Memory B cell (primary cell): ENCODE results near the gene MTMR2.

ENCODE experiments used
- ATAC-seq: fragments of 150-1000 bp; cut with Tn5 transposase; 2 replicates; pipeline ENCODE4 v1.10.0; 2021; ENCODE audit warnings: low read depth, mild to moderate bottlenecking, moderate library complexity
- DNase-seq, 2 donors: peaks; one replicate each; pipeline ENCODE4 v3.0.0; 2022; ENCODE audit warnings: low spot score in 2 of 2
- H3K27ac Mint-ChIP-seq: one replicate; pipeline ENCODE4 v1.8.0; 2022; ENCODE audit warnings: mild to moderate bottlenecking, moderate library complexity, mixed read lengths
- H3K27me3 Mint-ChIP-seq: one replicate; pipeline ENCODE4 v1.8.0; 2022; ENCODE audit warnings: mixed read lengths
- H3K36me3 Mint-ChIP-seq: one replicate; pipeline ENCODE4 v1.8.0; 2022; ENCODE audit warnings: mild to moderate bottlenecking, mixed read lengths
- H3K4me1 Mint-ChIP-seq: one replicate; pipeline ENCODE4 v1.8.0; 2022; ENCODE audit warnings: mixed read lengths
- H3K4me3 Mint-ChIP-seq: one replicate; pipeline ENCODE4 v1.8.0; 2022; ENCODE audit warnings: mild to moderate bottlenecking, moderate library complexity, mixed read lengths
- H3K9me3 Mint-ChIP-seq: one replicate; pipeline ENCODE4 v1.8.0; 2022; ENCODE audit warnings: mixed read lengths

MTMR2 gene

GRCh38 chr11:95925011-95925410 lies 1.1 kb upstream of the MTMR2 start:
- H3K36me3 Mint-ChIP-seq = peaks cover 4% of the 10 kb centered on the region
- no peak overlapping the region for H3K27ac Mint-ChIP-seq
- DNase-seq (no peak), ATAC-seq (no peak)
- H3K4me3 Mint-ChIP-seq = no peak overlapping the region
- peaks cover 2% of the 10 kb centered on the region for H3K27me3 Mint-ChIP-seq
- peaks cover 2% of the 10 kb centered on the region for H3K9me3 Mint-ChIP-seq
- H3K4me1 Mint-ChIP-seq = peaks cover 19% of the 10 kb centered on the region

- H3K4me1 Mint-ChIP-seq = peaks cover 20% of the 10 kb centered on the region
- H3K27ac Mint-ChIP-seq = peak overlapping the region; percentile 93
- peak overlapping the region; percentile 92 for H3K4me3 Mint-ChIP-seq
- DNase-seq (no peak), ATAC-seq (peak; percentile 7)
- peaks cover 4% of the 10 kb centered on the region for H3K36me3 Mint-ChIP-seq
- peaks cover 2% of the 10 kb centered on the region for H3K27me3 Mint-ChIP-seq
- peaks cover 2% of the 10 kb centered on the region for H3K9me3 Mint-ChIP-seq
Observed at GRCh38 chr11:95924414-95924760, 480 bp upstream of the MTMR2 start.

GRCh38 chr11:95923439-95923727 lies 524 bp downstream of the MTMR2 start:
- DNase-seq (no peak), ATAC-seq (no peak)
- peak overlapping the region; percentile 93 for H3K27ac Mint-ChIP-seq
- H3K4me3 Mint-ChIP-seq = peak overlapping the region; percentile 92
- peaks cover 25% of the 10 kb centered on the region for H3K4me1 Mint-ChIP-seq
- H3K27me3 Mint-ChIP-seq = peaks cover under 1% of the 10 kb centered on the region
- H3K36me3 Mint-ChIP-seq = peaks cover 4% of the 10 kb centered on the region
- peaks cover 2% of the 10 kb centered on the region for H3K9me3 Mint-ChIP-seq

GRCh38 chr11:95922536-95923438 lies 1.1 kb downstream of the MTMR2 start:
- Mint-ChIP-seq H3K4me1 (peaks cover 25% of the 10 kb centered on the region), H3K27ac (peak overlapping the region; percentile 93), H3K4me3 (peak overlapping the region; percentile 92), H3K9me3 (peaks cover 1% of the 10 kb centered on the region), H3K27me3 (no peaks in the 10 kb centered on the region), H3K36me3 (peaks cover 4% of the 10 kb centered on the region)
- DNase-seq (no peak), ATAC-seq (no peak)

GRCh38 chr11:95922099-95922498 lies 1.8 kb downstream of the MTMR2 start:
- Mint-ChIP-seq H3K27me3 (no peaks in the 10 kb centered on the region), H3K4me3 (no peak overlapping the region), H3K4me1 (peaks cover 25% of the 10 kb centered on the region), H3K36me3 (peaks cover 4% of the 10 kb centered on the region), H3K27ac (peak overlapping the region; percentile 42), H3K9me3 (peaks cover 1% of the 10 kb centered on the region)
- no peak for ATAC-seq
- no peak for DNase-seq

GRCh38 chr11:95920460-95921105 lies 3.3 kb downstream of the MTMR2 start:
- no peaks in the 10 kb centered on the region for H3K27me3 Mint-ChIP-seq
- H3K4me1 Mint-ChIP-seq = peaks cover 29% of the 10 kb centered on the region
- H3K36me3 Mint-ChIP-seq = peaks cover 4% of the 10 kb centered on the region
- H3K9me3 Mint-ChIP-seq = peaks cover 1% of the 10 kb centered on the region
- no peak overlapping the region for H3K27ac Mint-ChIP-seq
- no peak for ATAC-seq
- no peak for DNase-seq
- no peak overlapping the region for H3K4me3 Mint-ChIP-seq

GRCh38 chr11:95919514-95919913 lies 4.4 kb downstream of the MTMR2 start:
- no peak overlapping the region for H3K4me3 Mint-ChIP-seq
- ATAC-seq (no peak), DNase-seq (no peak)
- H3K27me3 Mint-ChIP-seq = no peaks in the 10 kb centered on the region
- H3K9me3 Mint-ChIP-seq = peaks cover 1% of the 10 kb centered on the region
- H3K4me1 Mint-ChIP-seq = peaks cover 28% of the 10 kb centered on the region
- H3K36me3 Mint-ChIP-seq = peaks cover 4% of the 10 kb centered on the region
- no peak overlapping the region for H3K27ac Mint-ChIP-seq

GRCh38 chr11:95918720-95919119 lies 5.2 kb downstream of the MTMR2 start:
- DNase-seq = no peak
- H3K27me3 Mint-ChIP-seq = no peaks in the 10 kb centered on the region
- peaks cover 5% of the 10 kb centered on the region for H3K36me3 Mint-ChIP-seq
- no peak for ATAC-seq
- H3K4me3 Mint-ChIP-seq = no peak overlapping the region
- H3K9me3 Mint-ChIP-seq = peaks cover 1% of the 10 kb centered on the region
- peaks cover 27% of the 10 kb centered on the region for H3K4me1 Mint-ChIP-seq
- no peak overlapping the region for H3K27ac Mint-ChIP-seq

- no peak overlapping the region for H3K27ac Mint-ChIP-seq
- DNase-seq = no peak
- no peaks in the 10 kb centered on the region for H3K27me3 Mint-ChIP-seq
- H3K36me3 Mint-ChIP-seq = peaks cover 5% of the 10 kb centered on the region
- H3K9me3 Mint-ChIP-seq = peaks cover 1% of the 10 kb centered on the region
- H3K4me1 Mint-ChIP-seq = peaks cover 26% of the 10 kb centered on the region
- H3K4me3 Mint-ChIP-seq = no peak overlapping the region
- ATAC-seq = no peak
Observed at GRCh38 chr11:95918056-95918455, 5.9 kb downstream of the MTMR2 start.

GRCh38 chr11:95917193-95918036 lies 6.5 kb downstream of the MTMR2 start:
- peaks cover 1% of the 10 kb centered on the region for H3K9me3 Mint-ChIP-seq
- no peak overlapping the region for H3K27ac Mint-ChIP-seq
- no peak for DNase-seq
- no peak overlapping the region for H3K4me3 Mint-ChIP-seq
- ATAC-seq = no peak
- H3K36me3 Mint-ChIP-seq = peaks cover 5% of the 10 kb centered on the region
- H3K27me3 Mint-ChIP-seq = no peaks in the 10 kb centered on the region
- peaks cover 22% of the 10 kb centered on the region for H3K4me1 Mint-ChIP-seq

- H3K27me3 Mint-ChIP-seq = no peaks in the 10 kb centered on the region
- H3K9me3 Mint-ChIP-seq = peaks cover 1% of the 10 kb centered on the region
- peaks cover 19% of the 10 kb centered on the region for H3K4me1 Mint-ChIP-seq
Observed at GRCh38 chr11:95916049-95916448, 7.9 kb downstream of the MTMR2 start.

GRCh38 chr11:95915051-95915450 lies 8.9 kb downstream of the MTMR2 start:
- DNase-seq (no peak), ATAC-seq (no peak)
- Mint-ChIP-seq H3K9me3 (peaks cover 1% of the 10 kb centered on the region), H3K27me3 (no peaks in the 10 kb centered on the region), H3K27ac (no peak overlapping the region), H3K4me1 (peaks cover 19% of the 10 kb centered on the region), H3K4me3 (no peak overlapping the region), H3K36me3 (peaks cover 5% of the 10 kb centered on the region)

More at GRCh38 chr11:95916049-95916448, 7.9 kb downstream of the MTMR2 start:
- ATAC-seq (no peak), DNase-seq (no peak)
- Mint-ChIP-seq H3K4me3 (no peak overlapping the region), H3K36me3 (peaks cover 5% of the 10 kb centered on the region), H3K27ac (no peak overlapping the region)

- Mint-ChIP-seq H3K36me3 (peaks cover 4% of the 10 kb centered on the region), H3K4me1 (peaks cover 16% of the 10 kb centered on the region), H3K9me3 (no peaks in the 10 kb centered on the region), H3K27ac (peak overlapping the region; percentile 32), H3K4me3 (no peak overlapping the region), H3K27me3 (no peaks in the 10 kb centered on the region)
- DNase-seq (no peak), ATAC-seq (no peak)
Observed at GRCh38 chr11:95913830-95914615, 9.9 kb downstream of the MTMR2 start.
